Measurements from ENCODE around the gene SMC1B.
"Not testable (repeated sequence)": the region's sequence is repeated elsewhere in the genome, so short reads cannot be mapped to it uniquely, and the experiment has no call there.

Gene SMC1B

DNA sequence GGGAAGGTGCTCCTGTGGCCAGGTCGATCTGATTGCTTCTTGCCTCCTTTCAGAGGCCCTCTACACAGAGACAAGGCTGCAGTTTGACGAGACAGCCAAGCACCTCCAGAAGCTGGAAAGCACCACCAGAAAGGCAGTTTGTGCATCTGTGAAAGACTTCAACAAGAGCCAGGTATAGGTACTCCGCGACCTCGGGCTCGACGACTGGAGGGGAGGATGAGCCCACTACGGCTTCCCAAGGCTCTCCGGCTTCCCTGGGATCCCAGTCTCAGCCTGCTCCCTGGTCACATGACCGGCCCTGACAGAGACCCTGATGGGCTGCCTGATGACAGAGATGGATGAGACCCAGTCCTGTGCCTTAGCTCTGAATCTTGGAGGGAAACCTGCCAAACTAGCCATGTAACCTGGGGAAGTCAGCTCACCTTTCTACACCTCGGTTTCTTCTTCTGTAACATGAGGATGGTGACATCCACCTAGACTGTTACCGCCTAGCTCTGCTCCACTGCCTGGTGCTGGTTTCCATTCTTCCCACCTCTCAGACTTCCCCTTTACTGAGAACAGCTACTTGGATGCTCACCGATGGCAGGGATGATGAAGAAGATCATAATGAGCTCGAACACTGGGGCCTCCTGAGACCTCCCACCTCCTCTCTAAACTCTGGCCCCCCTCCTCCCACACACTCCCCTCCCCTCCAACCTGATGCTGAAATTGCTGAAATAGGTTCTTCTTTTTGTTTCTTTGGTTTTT, 9.0 kb upstream of the SMC1B start:
- DNase-seq (ENCODE audit: low read depth in 3 of 3, low spot score in 1 of 3) = no peak

DNA sequence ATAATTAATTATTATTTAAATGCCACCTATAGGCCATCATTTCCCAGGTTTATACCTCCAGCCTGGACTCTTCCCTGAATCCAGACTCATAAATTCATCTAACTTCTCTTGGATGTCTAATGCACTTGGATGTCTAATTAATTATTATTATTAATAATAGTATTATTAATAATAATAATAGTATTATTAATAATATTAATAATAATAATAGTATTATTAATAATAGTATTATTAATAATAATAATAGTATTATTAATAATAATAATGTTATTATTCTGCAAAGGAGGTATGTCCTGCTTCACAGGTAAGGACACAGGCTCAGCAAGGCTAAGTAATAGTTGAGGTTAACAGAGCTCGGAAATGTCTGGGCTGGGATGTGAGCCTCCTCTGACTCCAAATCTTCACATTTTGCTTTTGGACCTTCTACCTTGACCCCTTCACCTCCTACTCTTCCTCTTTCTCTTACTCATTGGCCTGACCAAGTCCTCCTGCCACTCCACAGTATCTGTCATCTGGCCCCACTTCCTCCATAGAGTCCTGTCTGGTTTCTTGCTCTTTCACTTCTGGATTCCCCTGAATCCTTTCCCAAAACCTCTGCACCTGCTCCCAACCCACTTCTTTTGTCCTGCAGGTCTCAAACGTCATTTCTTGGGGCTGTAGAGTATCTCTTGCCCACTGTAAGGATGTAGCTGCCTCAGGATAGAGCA, 8.1 kb upstream of the SMC1B start:
- no peak for DNase-seq (ENCODE audit: low read depth in 3 of 3, low spot score in 1 of 3)

DNA sequence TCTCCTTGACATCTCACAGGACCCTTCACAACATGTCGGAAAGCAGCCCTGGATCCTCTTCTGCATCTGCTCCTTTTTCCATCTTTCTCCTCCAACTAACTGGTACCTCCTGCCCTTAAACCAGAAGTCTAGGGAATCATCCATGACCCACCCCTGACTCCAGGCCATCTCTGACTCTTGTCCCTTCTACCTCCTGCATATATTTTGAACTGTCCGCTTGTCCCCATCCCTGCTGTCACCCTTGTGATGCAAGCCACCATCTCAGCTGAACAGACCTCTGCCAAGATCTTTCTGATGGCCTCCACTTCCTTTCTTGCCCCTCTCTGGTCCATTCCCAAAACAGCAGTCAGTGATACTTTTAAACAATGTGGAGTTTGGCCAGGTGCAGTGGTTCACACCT, 7.1 kb upstream of the SMC1B start:
- no peak for DNase-seq (ENCODE audit: low read depth in 3 of 3, low spot score in 1 of 3)

DNA sequence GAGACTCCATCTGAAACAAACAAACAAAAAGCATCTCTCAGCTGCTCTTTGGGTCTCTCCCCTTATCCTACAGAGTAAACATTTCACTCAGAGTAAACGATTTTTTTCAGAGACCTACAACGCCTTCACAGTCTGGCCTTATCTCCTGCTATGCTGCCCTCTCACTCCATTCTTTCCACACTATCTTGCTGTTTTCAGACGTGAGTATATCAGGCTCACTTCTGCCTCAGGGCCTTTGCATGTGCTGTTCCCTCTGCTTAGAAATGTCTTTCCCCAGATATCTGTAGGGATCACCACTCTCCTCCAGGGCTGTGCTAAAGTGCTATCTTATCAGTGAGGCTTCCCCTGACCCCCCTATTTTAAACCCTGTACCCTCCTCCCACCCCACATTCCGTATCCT, 6.6 kb upstream of the SMC1B start:
- DNase-seq (ENCODE audit: low read depth in 3 of 3, low spot score in 1 of 3) = no peak

DNA sequence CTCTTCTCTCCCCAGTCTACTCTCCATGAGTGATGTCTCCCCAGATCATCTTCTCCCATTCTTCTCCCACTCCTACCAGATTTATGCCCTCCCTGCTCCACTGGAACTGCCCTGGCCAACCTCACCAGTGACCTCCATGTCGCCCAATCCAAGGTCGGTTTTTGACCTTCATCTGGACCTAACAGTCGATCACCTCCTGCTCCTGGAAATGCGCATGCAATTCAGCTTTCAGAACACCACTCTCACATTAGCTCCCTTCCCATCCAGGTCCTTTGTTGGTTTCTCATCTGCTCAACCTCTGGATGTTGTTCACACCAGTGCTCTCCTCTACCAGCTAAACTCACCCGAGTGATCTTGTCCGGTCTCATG, 5.4 kb upstream of the SMC1B start:
- no peak for DNase-seq (ENCODE audit: low read depth in 3 of 3, low spot score in 1 of 3)

DNA sequence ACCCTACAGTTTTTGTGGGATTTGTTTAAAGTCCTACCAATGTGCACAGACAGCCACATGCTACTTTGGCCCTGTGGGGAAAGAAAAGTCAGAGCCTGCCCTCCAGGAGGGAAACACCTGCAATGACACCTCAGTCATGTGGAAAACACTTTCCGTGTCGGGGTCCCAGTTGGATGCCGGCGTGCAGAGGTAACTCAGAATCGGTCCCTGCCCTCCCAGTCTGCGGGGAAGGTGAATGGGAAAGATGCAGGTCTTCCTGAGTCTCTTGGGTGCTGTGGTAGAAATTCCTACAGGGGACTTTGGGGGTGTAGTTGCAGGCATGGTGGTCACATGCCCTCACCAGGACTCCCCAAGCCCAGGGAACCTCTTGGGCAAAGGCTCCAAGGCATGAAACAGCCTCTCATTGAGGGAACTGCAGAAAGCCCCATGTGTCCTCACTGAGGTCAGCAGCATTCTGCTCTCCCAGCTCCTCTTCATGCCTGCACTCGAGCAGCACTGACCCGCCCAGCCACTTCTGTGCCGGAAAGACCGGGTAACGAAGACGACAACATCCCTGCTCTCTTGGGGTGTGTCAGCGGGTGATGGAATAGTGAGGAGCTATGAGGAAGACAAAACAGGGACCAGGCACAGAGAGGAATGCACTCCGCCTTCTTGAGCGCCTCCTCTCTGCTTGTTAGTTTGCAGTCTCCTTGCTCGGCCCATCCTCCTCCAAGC, 4.8 kb upstream of the SMC1B start:
- no peak for DNase-seq (ENCODE audit: low read depth in 3 of 3, low spot score in 1 of 3)

DNA sequence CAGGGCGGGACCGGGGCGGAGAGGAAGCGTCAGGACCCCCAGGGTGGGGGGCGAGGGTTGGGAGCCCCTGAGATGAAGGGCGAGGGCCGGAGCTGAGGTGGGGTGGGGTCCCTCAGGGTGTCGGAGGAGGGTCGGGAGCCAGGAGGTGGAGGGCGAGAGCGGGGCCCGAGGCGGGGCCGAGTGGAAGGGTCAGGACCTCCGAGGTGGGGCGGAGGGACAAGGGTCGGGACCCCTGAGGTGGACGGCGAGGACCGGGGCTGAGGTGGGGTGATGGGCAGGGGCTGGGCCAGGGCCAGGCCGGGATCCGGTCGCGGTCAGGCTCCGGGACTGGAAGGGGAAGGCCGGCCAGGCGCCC, 409 bp downstream of the SMC1B start:
- no peak for DNase-seq (ENCODE audit: low read depth in 3 of 3, low spot score in 1 of 3)

DNA sequence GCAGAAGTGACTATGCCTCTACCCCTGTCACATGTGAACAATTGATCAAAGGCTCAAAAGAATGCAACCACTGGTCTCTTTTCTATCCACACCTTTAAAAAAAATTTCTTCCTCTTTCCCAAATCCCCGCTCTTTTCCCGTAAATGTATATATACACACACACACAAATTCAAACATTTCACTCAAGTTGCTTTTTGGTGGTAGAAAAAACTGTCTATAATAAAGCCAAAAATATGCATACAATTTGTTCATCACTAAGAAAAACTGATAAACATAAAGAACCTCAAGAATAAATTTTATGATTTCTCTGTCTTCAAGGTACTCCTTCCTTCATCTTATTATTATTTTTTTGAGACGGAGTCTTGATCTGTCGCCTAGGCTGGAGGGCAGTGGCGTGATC, 5.6 kb downstream of the SMC1B start:
- no peak for DNase-seq (ENCODE audit: low read depth in 3 of 3, low spot score in 1 of 3)

DNA sequence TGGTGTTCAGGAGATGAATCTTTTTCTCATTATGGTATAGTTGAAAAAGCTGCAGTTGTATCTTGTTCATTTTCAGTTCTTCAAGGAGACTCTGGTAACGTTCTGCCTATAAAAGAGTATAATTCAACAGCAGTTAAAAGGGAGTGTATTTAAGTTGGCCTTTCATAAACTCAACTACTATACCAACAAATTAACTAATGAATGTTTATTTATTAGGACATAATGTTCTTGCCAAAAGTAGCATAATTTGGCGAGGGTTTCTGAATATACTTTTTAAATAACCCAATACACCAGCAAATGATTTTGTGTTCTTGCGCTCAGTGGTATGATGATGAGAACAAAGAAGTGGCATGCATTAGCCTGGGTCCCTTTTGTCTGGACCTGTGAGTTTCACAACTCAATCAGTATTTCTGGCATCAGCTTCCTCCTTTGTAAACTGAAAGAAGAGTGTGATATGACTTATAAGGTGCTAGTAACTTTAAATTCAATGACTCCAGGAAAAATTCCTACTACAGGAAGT, 10.9 kb downstream of the SMC1B start:
- no peak for DNase-seq (ENCODE audit: low read depth in 3 of 3, low spot score in 1 of 3)

DNA sequence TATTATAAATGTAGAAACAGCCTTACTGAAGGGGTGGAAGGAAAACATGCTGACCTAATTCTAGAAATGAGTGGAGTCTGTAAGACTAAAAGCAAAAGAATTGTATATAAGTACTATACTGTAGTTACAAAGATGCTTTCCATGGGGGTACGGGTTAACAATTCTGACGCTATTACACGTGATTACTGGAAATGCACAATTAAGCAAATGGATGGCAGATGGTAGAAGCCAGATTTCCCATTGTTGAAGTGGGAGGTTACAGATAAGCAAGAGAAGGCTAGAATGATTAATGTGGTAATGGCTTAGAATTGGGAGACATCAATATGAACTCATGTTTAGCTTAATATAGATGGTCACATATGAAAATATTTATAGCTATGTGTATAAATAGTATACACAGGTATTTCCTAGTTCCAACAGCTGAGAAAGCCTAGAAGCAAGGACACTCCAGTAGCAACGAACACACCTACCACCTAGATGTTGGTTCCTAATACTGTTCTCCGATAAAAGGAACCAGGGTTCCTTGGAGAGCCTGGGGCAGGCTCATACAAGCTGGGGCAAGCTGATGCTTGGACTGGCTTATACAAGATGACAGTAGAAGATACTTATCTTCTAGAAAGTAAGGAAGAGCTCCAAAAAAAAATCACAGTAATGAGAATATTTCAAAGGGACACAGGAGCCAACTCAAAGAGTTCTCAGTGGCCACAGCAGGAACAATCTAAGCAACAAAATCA, 13.5 kb downstream of the SMC1B start:
- DNase-seq (ENCODE audit: low read depth in 3 of 3, low spot score in 1 of 3) = no peak

DNA sequence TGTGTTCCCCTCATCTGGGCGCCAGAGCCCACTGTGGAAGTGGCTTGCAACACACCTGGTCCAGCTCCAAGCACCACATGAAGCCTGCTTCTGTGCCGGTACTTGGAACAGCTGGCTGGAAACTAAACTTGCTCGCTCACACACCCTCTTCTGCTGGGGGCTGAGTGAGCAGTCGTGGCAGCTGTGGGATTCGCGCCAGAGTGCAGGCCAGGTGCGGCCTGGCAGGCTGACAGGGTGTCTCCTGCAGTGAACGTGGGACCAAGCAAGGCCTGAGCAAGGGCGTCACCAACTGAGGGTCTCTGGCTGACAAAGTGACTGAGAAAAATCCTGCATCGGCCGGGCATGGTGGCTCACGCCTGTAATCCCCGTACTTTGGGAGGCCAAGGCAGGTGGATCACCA, 15.2 kb downstream of the SMC1B start:
- no peak for DNase-seq (ENCODE audit: low read depth in 3 of 3, low spot score in 1 of 3)

DNA sequence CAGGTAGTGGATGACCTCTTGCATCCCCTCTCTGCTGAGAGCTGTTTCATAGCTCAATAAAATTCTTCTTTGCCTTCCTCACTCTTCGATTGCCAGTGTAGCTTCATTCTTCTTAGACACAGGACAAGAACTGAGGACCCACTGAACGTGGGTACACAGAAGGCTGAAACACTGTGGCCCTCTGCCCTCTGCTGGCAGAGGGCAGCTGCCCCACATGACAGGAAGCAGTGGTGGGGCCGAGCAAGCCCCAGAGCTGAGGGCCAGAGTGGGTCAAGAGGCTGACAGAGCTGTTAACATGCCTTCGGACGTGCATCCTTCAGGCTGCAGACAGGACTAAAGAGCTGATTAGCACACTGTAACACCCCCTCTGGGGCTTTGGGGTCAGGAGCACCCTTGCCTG, 15.6 kb downstream of the SMC1B start:
- DNase-seq (ENCODE audit: low read depth in 3 of 3, low spot score in 1 of 3) = no peak

DNA sequence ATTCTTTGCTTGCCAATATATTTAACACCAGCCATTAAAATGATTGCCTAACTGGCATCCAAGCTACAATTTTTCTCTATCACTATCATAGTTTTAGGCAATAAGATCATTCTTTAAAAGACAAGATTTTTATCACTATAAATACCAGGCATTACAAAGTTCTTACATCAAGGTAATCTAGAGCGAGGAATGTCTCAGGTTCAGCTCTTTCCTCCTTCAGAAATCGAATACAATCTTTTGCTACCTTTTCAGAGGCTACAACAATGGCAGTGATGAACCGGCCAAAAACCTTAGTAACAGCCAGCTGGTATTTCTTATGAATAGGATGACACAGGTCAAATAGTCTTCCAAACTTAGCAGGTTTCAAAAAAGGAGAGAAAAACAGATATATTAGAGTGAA, 23.9 kb downstream of the SMC1B start:
- no peak for DNase-seq (ENCODE audit: low read depth in 3 of 3, low spot score in 1 of 3)

DNA sequence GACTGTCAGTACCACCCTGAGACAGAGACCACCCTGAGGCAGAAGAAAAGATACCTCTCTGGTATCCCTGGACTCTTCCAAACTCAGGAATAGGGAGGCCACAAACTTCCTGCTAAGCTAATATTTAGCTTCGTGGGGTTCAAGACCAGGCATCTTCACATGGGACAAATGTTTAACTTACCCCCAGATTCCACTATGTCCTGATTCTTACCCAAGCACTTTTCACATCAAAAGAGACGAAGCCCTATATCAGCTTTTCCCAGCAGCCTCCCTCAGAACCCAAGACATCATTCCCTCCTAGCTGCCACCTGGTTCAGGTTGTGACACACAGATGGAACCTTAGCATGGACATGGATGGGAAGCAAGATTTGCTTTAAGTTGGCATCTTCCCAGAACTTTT, 32.1 kb downstream of the SMC1B start:
- DNase-seq (ENCODE audit: low read depth in 3 of 3, low spot score in 1 of 3) = no peak

DNA sequence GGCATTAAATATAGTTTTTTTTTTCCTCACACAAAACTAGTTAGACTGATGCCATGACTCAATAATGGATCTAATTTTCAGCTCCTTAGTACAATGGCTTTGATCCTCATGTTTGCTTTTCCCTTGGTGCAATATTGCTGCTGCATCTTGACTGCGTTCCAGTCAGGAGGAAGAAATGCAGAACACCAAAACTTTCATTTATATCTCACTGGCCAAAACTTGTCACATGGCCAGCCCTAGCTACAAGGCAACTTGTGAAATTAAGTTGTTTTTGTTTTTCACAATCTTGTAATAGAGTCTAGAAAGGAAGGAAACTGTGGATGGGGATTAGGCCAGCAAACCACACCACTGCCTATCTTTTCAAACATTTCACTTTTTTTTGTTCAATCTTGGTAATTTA, 36.7 kb downstream of the SMC1B start:
- no peak for DNase-seq (ENCODE audit: low read depth in 3 of 3, low spot score in 1 of 3)

DNA sequence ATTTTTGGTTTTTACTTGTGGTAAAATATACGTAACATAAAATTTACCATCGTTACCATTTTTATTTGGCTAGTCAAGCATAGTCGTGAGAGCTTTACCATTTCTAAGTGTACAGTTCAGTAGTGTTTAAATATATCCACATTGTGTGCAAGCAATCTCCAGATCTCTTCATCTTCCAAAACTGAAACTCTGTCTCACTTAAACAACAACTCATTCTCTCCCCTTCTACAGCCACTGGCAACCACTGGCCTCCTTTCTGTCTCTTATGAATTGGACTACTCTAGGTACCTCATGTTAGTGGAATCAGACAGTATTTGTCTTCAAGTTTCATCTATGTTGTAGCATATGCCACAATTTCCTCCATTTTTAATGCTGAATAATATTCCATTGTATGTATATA, 37.4 kb downstream of the SMC1B start:
- DNase-seq (ENCODE audit: low read depth in 3 of 3, low spot score in 1 of 3) = no peak

DNA sequence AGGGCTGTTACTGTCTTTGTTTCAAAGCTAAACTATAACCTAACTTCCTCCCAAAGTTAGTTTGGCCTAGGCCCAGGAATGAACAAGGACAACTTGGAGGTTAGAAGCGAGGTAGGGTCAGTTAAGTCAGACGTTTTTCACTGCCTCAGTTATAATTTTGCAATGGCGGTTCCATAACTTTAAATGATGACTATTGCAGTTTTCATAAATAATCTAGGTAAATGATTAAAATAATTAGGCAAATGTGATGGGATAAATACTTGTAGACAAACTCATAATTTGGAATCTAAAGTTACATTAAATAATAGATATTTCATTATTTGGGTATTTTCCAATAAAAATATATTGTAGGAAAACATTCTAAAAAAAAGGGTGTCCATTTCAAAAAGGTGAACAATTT, 39.8 kb downstream of the SMC1B start:
- not testable (repeated sequence) for DNase-seq (ENCODE audit: low read depth in 3 of 3, low spot score in 1 of 3)

DNA sequence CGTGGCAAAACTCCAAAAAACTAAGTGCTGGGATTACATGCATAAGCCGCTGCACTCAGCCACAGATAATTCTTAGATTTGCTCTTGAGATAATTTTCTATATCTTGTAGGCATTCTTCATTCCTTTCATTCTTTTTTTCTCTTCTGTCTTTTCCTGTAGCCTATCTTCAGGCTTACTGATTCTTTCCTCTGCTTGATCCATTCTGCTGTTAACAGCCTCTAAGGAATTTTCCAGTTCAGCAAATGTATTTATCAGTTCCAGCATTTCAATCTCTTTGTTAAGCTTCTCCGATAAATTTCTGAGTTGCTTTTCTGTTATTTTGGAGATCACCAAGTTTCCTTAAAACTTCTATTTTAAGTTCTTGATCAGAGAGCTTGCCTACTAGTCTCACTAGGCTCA, 46.7 kb downstream of the SMC1B start:
- DNase-seq (ENCODE audit: low read depth in 3 of 3, low spot score in 1 of 3) = no peak

DNA sequence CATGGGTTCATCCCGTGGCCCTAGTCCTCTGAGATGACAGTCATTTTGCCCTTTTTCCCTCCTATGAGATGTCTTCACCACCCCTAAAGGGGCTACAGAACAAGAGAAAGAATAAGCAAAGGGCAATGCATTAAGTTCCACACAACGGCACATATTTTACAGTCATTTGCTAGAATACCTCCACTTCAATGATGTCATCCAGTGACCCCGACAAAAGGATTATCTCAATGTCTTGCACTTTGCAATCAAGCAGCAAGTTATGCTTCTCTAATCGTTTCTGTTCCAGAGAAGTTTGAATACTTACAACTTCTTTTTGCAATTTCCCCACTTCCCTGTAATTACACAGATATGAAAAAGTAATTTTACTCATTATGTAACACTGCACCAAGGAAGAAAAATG, 53.8 kb downstream of the SMC1B start:
- no peak for DNase-seq (ENCODE audit: low read depth in 3 of 3, low spot score in 1 of 3)

DNA sequence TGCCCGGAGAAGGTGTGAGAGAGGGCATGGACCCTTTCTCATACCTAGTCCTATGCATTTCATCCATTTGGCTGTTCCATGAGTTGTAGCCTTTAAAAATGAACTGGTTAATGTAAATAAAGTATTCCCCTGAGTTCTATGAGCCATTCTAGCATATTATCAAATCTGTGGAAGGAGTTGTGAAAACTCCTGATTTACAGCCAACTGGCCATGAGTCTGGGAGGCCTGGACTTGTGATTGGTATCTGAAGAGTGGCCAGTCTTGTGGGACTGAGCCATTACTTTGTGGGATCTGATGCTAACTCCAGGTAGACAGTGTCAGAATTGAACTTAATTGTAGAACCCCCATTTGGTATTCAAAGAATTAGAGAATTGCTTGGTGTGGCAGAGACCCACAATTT, 55.3 kb downstream of the SMC1B start:
- no peak for DNase-seq (ENCODE audit: low read depth in 3 of 3, low spot score in 1 of 3)

DNA sequence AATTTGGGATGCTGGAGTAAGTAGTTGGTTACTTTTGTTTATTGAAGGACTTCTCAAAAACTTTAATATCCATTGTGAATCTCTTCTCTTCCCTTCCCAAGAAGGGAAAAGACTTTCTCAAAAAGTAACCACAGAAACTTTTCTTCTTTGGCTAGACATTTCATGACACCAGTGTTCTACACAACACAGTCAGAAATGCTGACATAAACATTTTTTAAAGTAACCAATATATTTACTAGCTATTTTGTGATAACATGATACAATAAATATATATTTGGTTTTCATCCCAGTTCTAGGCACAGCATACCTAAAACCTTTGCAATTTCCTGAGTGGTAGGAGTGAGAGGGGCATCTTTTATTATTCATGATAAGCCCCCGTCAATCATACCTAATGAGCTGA, 55.9 kb downstream of the SMC1B start:
- no peak for DNase-seq (ENCODE audit: low read depth in 3 of 3, low spot score in 1 of 3)

DNA sequence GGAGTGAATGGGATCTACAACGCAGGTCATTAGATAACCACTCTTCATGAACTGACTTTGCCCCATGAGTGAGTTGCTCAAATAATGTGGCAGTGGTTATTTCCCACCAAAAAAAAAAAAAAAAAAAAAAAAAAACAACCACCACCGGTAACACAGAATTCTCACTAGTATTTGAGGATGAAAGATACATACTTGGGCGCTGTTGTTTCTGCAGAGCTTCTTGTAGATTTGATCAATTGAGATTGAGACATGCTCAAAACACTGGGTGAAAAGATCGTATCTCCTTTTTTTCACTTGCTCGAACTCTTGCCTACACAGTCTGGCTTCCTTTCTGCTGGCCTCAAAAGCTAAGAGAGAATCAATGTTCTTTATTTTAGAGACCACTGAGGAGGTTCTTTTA, 59.6 kb downstream of the SMC1B start:
- DNase-seq (ENCODE audit: low read depth in 3 of 3, low spot score in 1 of 3) = no peak
